HPDE6-E6E7 (cell line): ENCODE measurements around the gene MRPS27.
A peak's percentile ranks its signal among the peaks of the same experiment; 100 is the strongest.

ENCODE experiments used
- DNase-seq: peaks from one replicate; pipeline ENCODE4 v3.0.0; 2011; ENCODE audit warnings: missing footprints; ENCODE audit errors: extremely low spot score

Gene MRPS27

GRCh38 chr5:72290356-72291133 is 29.5 kb downstream of the MRPS27 start:
- DNase-seq, result no peak

- no peak for DNase-seq
Measured at GRCh38 chr5:72288924-72289323, 31.1 kb downstream of the MRPS27 start.

GRCh38 chr5:72286798-72287197 is 33.2 kb downstream of the MRPS27 start:
- DNase-seq, result no peak

GRCh38 chr5:72285424-72285821 is 34.6 kb downstream of the MRPS27 start:
- no peak for DNase-seq

GRCh38 chr5:72284559-72285423 is 35.2 kb downstream of the MRPS27 start:
- DNase-seq, result no peak

GRCh38 chr5:72283358-72283757 is 36.7 kb downstream of the MRPS27 start:
- DNase-seq, result no peak

GRCh38 chr5:72282878-72283277 is 37.2 kb downstream of the MRPS27 start:
- DNase-seq, result no peak

GRCh38 chr5:72281764-72282499 is 38.1 kb downstream of the MRPS27 start:
- no peak for DNase-seq

- no peak for DNase-seq
Measured at GRCh38 chr5:72281430-72281763, 38.6 kb downstream of the MRPS27 start.

GRCh38 chr5:72280581-72281069 is 39.4 kb downstream of the MRPS27 start:
- DNase-seq, result peak; percentile 9

- no peak for DNase-seq
Measured at GRCh38 chr5:72276219-72276752, 43.8 kb downstream of the MRPS27 start.

- DNase-seq, result no peak
Measured at GRCh38 chr5:72273547-72273946, 46.5 kb downstream of the MRPS27 start.

- no peak for DNase-seq
Measured at GRCh38 chr5:72272398-72272797, 47.6 kb downstream of the MRPS27 start.

- DNase-seq, result no peak
Measured at GRCh38 chr5:72271702-72272101, 48.3 kb downstream of the MRPS27 start.

- no peak for DNase-seq
Measured at GRCh38 chr5:72270037-72270436, 50.0 kb downstream of the MRPS27 start.

- DNase-seq, result no peak
Measured at GRCh38 chr5:72269411-72269780, 50.6 kb downstream of the MRPS27 start.

- peak; percentile 29 for DNase-seq
Measured at GRCh38 chr5:72268753-72269410, 51.2 kb downstream of the MRPS27 start.

GRCh38 chr5:72268260-72268659 is 51.8 kb downstream of the MRPS27 start:
- no peak for DNase-seq

GRCh38 chr5:72267685-72268084 is 52.4 kb downstream of the MRPS27 start:
- DNase-seq, result no peak

GRCh38 chr5:72266862-72267261 is 53.2 kb downstream of the MRPS27 start:
- no peak for DNase-seq
